Left ventricle myocardium inferior (tissue), 1 donor: ENCODE data around the gene HPS5. TPM values are rescaled to one million over a fixed set of nuclear protein-coding genes. Genes with fewer than 3 reads are reported as not detected.

Source experiments
- DNase-seq: peaks from one replicate; pipeline ENCODE4 v3.0.0-alpha.2; 2020
- H3K27ac ChIP-seq: fragments of 200-600 bp; replicated peaks from 2 replicates; pipeline ENCODE4 v1.8.0; 2021
- H3K27me3 ChIP-seq: fragments of 200-600 bp; 2 replicates; pipeline ENCODE4 v1.8.0; 2021; ENCODE audit warnings: low read depth
- H3K36me3 ChIP-seq: fragments of 200-600 bp; 2 replicates; pipeline ENCODE4 v1.8.0; 2021
- H3K4me1 ChIP-seq: fragments of 200-600 bp; 2 replicates; pipeline ENCODE4 v1.8.0; 2021
- H3K4me3 ChIP-seq: fragments of 200-600 bp; 2 replicates; pipeline ENCODE4 v1.8.0; 2021; ENCODE audit warnings: mild to moderate bottlenecking, moderate library complexity
- H3K9me3 ChIP-seq: fragments of 200-600 bp; replicated peaks from 2 replicates; pipeline ENCODE4 v1.8.0; 2021
- intact Hi-C: fragments of 100-400 bp; cut with micrococcal nuclease; formaldehyde crosslinking; loops from one replicate; pipeline ENCODE4 v1.11.0; 2022
- total RNA-seq: library from RNA; stranded (reverse); fragmentation: NEBNext Ultra II Directional; extraction: Animal tissue kit (Norgen Biotek cat#: 25700); gene quantifications from one replicate; pipeline ENCODE4 v1.2.1, GENCODE V29; 2021
- TF ChIP-seq, protein P1 (sequence below): fragments of 200-600 bp; IDR thresholded peaks from 2 replicates; pipeline ENCODE4 v1.8.0; 2021; ENCODE audit warnings: antibody characterized with exemption, mild to moderate bottlenecking, borderline replicate concordance
- donor health status: DM: no; HTN: yes; CAD: no; lungs with severe emphysema.

HPS5 gene
- total RNA-seq, 1 donor from 2014 or later, result 11.5 TPM

DNA sequence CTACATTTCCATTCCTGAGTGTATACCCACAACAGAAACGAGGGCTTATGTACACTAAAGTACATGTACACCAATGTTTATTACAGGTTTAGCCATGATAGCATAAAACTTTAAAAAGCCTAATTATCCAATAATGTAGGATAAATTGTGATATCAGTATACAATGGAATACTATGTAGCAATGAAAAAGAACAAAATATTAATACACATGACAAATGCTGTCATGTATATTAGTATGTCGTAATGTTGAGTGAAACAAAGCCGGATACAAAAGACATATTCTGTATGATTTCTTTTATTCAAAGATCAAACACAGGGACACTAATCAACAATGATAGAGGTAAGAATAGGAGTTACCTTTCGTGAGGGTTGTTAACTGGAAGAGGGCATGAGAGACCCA, 88.0 kb downstream of the HPS5 start:
- no peaks in the 10 kb centered on the region for H3K9me3 ChIP-seq
- TF ChIP-seq, protein P1, sequence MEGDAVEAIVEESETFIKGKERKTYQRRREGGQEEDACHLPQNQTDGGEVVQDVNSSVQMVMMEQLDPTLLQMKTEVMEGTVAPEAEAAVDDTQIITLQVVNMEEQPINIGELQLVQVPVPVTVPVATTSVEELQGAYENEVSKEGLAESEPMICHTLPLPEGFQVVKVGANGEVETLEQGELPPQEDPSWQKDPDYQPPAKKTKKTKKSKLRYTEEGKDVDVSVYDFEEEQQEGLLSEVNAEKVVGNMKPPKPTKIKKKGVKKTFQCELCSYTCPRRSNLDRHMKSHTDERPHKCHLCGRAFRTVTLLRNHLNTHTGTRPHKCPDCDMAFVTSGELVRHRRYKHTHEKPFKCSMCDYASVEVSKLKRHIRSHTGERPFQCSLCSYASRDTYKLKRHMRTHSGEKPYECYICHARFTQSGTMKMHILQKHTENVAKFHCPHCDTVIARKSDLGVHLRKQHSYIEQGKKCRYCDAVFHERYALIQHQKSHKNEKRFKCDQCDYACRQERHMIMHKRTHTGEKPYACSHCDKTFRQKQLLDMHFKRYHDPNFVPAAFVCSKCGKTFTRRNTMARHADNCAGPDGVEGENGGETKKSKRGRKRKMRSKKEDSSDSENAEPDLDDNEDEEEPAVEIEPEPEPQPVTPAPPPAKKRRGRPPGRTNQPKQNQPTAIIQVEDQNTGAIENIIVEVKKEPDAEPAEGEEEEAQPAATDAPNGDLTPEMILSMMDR, result no peak
- no peak for DNase-seq
- no peaks in the 10 kb centered on the region for H3K36me3 ChIP-seq
- H3K4me3 ChIP-seq, result no peak overlapping the region
- H3K4me1 ChIP-seq, result no peaks in the 10 kb centered on the region
- intact Hi-C loops, result no loop called here
- peaks cover 35% of the 10 kb centered on the region for H3K27me3 ChIP-seq
- H3K27ac ChIP-seq, result no peak overlapping the region

GRCh38 chr11:18230859-18231258, 91.1 kb downstream of the HPS5 start:
- intact Hi-C loops, result no loop called here

DNA sequence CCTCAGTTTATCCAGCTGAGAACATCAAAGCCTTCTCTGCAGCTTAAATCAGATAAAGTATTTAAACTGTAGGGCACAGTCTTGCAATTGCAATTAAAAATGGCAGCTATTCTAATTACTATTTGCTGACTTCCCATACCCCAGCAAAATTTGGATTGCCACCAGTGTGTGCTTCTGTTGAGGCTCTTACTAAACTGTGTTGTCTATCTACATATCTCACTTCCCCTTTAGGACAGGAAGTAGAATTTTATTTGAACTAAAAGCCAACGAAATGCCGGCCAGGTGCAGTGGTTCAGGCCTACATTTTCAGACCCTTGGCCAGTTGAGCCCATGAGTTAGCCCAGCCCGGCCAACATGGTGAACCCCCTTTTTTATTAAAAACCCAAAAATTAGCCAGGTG, 92.4 kb downstream of the HPS5 start:
- TF ChIP-seq, protein P1, result no peak
- Histone ChIP-seq H3K36me3 (no peaks in the 10 kb centered on the region), H3K4me3 (no peak overlapping the region), H3K4me1 (no peaks in the 10 kb centered on the region), H3K27me3 (peaks cover 15% of the 10 kb centered on the region), H3K27ac (no peak overlapping the region), H3K9me3 (peaks cover 6% of the 10 kb centered on the region)
- DNase-seq, result no peak
- intact Hi-C loops, result no loop called here

More at GRCh38 chr11:18230859-18231258, 91.1 kb downstream of the HPS5 start:
- Histone ChIP-seq H3K9me3 (no peaks in the 10 kb centered on the region), H3K36me3 (no peaks in the 10 kb centered on the region), H3K4me3 (no peak overlapping the region), H3K27ac (no peak overlapping the region), H3K4me1 (no peaks in the 10 kb centered on the region), H3K27me3 (peaks cover 16% of the 10 kb centered on the region)
- TF ChIP-seq, protein P1, result no peak
- no peak for DNase-seq

Other genes starting within 250 kb of the HPS5 start
- 6.8 TPM for gene SAAL1, start 216.1 kb downstream of the HPS5 start, total RNA-seq
- not detected for gene MRGPRX3, start 189.6 kb downstream of the HPS5 start, total RNA-seq
- not detected for gene MRGPRX4, start 149.3 kb downstream of the HPS5 start, total RNA-seq
- not detected for gene SAA4, start 85.3 kb downstream of the HPS5 start, total RNA-seq
- 0.60 TPM for gene SAA2, start 73.5 kb downstream of the HPS5 start, total RNA-seq
- not detected for gene SAA1, start 55.9 kb downstream of the HPS5 start, total RNA-seq
- 24.3 TPM for gene GTF2H1, start 427 bp upstream of the HPS5 start, total RNA-seq
- gene LDHA, start 72.4 kb upstream of the HPS5 start, total RNA-seq, result 332 TPM
- not detected for gene LDHC, start 90.2 kb upstream of the HPS5 start, total RNA-seq
- not detected for gene LDHAL6A, start 133.7 kb upstream of the HPS5 start, total RNA-seq
- gene TSG101, start 204.8 kb upstream of the HPS5 start, total RNA-seq, result 70.9 TPM